HL-60 (cell line): ENCODE measurements around the gene MYOM1.
A peak's percentile ranks its signal among the peaks of the same experiment; 100 is the strongest.

Experiments
- DNase-seq, 2 experiments: peaks; one replicate each; pipeline ENCODE4 v3.0.0-alpha.2; 2010 to 2020; ENCODE audit warnings: low read depth in 1 of 2, low spot score in 1 of 2
- H3K27ac ChIP-seq: fragments of 250-450 bp; sonication (Bioruptor Pico); replicated peaks from 2 replicates; pipeline ENCODE4 v1.5.1; 2020; ENCODE audit warnings: mild to moderate bottlenecking, moderate library complexity
- H3K27me3 ChIP-seq: fragments of 250-450 bp; sonication (Bioruptor Pico); 2 replicates; pipeline ENCODE4 v1.5.1; 2021; ENCODE audit warnings: mild to moderate bottlenecking, moderate library complexity; ENCODE audit not compliant: insufficient read depth, poor library complexity, severe bottlenecking
- H3K4me3 ChIP-seq: replicated peaks from 2 replicates; pipeline ENCODE4 v1.5.1; 2011; ENCODE audit warnings: mild to moderate bottlenecking, control low read depth, low read length; ENCODE audit not compliant: insufficient read depth
- GABPA ChIP-seq: IDR thresholded peaks from 2 replicates; pipeline ENCODE4 v1.6.1; 2012; ENCODE audit warnings: low read depth
- POLR2AphosphoS5 ChIP-seq: IDR thresholded peaks from 2 replicates; pipeline ENCODE4 v1.6.1; 2012; ENCODE audit warnings: low read depth
- REST ChIP-seq: IDR thresholded peaks from 2 replicates; pipeline ENCODE4 v1.6.1; 2012; ENCODE audit warnings: low read depth; ENCODE audit not compliant: insufficient replicate concordance
- SPI1 ChIP-seq: IDR thresholded peaks from 2 replicates; pipeline ENCODE4 v1.6.1; 2012; ENCODE audit warnings: low read depth, mild to moderate bottlenecking, borderline replicate concordance
- TF ChIP-seq, protein P1 (sequence below): IDR thresholded peaks from one replicate; pipeline ENCODE4 v1.5.1; 2011; ENCODE audit warnings: low read length, control low read depth, inconsistent platforms; ENCODE audit not compliant: insufficient read depth

MYOM1 gene

DNA sequence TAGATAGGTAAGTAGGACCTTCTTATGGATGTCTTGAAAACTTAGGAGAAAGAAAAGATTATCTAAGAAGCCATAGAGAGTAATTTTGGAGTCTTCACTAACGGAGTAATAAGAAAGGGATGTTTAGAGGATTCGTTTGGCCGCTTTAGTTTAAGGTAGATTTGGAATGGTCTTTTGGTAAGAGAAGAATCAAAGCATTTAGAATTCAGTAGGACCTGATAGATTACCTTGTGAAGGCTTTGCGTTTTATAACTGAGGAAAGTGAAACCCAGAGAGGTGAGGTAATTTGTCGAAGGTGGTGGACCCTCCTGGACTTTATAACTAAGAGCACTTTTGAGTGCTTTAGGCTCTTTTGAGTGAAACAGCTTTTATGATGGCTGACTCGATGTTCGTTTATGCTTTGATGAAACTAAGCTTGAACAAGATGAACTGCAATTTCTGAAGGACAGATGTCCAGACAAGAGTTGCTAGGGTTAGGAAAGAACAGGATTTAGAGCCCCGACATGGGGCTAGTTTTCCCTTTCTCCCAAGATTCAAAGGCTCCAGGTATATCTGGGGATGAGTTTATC is 43.4 kb upstream of the MYOM1 start:
- H3K4me3 ChIP-seq: peak overlapping the region; percentile 89
- H3K27ac ChIP-seq: peak overlapping the region; percentile 98
- TF ChIP-seq, protein P1, sequence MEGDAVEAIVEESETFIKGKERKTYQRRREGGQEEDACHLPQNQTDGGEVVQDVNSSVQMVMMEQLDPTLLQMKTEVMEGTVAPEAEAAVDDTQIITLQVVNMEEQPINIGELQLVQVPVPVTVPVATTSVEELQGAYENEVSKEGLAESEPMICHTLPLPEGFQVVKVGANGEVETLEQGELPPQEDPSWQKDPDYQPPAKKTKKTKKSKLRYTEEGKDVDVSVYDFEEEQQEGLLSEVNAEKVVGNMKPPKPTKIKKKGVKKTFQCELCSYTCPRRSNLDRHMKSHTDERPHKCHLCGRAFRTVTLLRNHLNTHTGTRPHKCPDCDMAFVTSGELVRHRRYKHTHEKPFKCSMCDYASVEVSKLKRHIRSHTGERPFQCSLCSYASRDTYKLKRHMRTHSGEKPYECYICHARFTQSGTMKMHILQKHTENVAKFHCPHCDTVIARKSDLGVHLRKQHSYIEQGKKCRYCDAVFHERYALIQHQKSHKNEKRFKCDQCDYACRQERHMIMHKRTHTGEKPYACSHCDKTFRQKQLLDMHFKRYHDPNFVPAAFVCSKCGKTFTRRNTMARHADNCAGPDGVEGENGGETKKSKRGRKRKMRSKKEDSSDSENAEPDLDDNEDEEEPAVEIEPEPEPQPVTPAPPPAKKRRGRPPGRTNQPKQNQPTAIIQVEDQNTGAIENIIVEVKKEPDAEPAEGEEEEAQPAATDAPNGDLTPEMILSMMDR: no peak
- TF ChIP-seq GABPA (no peak), SPI1 (no peak), POLR2AphosphoS5 (no peak), REST (no peak)
- H3K27me3 ChIP-seq: no peaks in the 10 kb centered on the region
- DNase-seq: no peak

GRCh38 chr18:3262234-3263131 is 42.7 kb upstream of the MYOM1 start:
- peak overlapping the region; percentile 98 for H3K27ac ChIP-seq
- DNase-seq: peak in 1 of 2 experiments; percentile 38
- H3K27me3 ChIP-seq: no peaks in the 10 kb centered on the region
- peak overlapping the region; percentile 89 for H3K4me3 ChIP-seq
- TF ChIP-seq POLR2AphosphoS5: no peak

- H3K27ac ChIP-seq: peak within 1 kb of the TSS; percentile 98
- H3K27me3 ChIP-seq: no peaks in the 10 kb centered on the region
- TF ChIP-seq SPI1 (peak; percentile 65), POLR2AphosphoS5 (peak; percentile 88), REST (peak; percentile 64), GABPA (peak; percentile 90)
- TF ChIP-seq, protein P1: no peak
- peak; percentile 83 to 85 for DNase-seq
- H3K4me3 ChIP-seq: peak within 1 kb of the TSS; percentile 89
Measured at GRCh38 chr18:3261373-3262233, 41.8 kb upstream of the MYOM1 start, which contains the start of gene MYL12B. TSS of gene MYL12B (plus strand) at chr18:3262133. CDS start at chr18:3272899, 10,766 bp downstream.
